Measurements from ENCODE around the gene GADD45B.

GADD45B gene, protein sequence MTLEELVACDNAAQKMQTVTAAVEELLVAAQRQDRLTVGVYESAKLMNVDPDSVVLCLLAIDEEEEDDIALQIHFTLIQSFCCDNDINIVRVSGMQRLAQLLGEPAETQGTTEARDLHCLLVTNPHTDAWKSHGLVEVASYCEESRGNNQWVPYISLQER

DNA sequence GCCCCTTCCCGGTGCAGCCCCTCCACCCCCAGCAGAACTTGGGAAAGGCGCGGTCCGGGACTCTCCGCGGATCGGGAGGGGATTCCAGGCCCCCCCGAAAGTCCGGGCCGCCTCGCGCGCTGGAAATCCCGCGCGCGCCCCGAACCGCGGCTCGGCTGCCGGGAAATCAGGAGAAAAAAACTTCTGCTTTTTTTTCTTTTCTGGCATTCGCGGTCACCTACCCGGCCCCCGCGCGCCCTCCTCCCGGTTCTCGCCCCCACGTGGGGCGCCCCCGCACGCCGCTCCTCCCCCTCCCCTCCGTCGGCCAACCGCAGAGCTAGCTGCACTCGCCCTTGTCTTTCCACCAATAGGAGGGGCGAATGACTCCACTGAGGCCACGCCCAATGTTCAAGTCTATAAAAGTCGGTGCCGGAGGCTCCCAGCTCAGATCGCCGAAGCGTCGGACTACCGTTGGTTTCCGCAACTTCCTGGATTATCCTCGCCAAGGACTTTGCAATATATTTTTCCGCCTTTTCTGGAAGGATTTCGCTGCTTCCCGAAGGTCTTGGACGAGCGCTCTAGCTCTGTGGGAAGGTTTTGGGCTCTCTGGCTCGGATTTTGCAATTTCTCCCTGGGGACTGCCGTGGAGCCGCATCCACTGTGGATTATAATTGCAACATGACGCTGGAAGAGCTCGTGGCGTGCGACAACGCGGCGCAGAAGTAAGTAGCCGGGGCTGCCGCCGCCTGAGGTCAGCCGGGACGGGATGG is at the start of gene GADD45B:
TSS of gene GADD45B (plus strand) at position 426 of the 749 bp plus-strand sequence. CDS start at position 658, 232 bp downstream.
- DNase-seq = peak; percentile 93

DNA sequence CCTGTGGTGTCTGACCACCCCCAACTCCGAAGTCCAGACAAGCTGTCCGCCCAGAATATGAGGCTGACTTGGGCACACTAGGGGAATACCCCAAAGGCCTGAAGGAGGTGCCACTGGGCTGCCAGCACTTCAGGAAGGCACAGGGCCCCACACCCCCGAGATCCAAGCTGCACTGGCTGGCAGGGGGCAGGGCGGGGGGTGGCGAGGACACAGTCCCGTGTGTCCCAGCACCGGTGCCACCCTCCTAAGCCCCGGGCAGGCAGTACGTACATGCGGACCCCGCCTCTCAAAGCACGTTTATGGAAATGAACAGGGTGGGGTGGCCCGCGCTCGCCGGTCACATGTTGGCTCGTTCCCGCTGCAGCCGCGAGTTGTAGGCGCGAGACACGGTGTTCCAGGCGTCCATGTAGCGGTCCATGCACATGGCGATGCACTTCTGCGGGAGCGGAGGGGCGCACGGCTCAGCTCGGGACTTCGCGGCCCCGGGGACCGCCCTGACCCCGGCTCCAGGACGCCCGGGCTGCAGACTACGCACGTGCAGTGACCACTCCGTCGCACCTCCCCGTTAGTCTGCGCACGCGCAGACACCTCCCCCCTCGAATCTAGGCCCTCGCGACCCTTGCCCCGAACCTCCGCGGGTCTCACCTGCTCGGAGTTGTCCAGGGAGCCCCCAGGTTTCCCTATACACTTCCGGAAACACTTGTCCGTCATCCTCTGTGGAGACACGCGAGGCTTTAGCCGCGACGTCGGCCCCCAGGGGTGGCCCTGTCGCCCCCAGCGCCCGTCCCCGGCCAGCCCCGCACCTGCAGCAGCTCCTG is 49.1 kb upstream of the GADD45B start:
- DNase-seq = no peak

DNA sequence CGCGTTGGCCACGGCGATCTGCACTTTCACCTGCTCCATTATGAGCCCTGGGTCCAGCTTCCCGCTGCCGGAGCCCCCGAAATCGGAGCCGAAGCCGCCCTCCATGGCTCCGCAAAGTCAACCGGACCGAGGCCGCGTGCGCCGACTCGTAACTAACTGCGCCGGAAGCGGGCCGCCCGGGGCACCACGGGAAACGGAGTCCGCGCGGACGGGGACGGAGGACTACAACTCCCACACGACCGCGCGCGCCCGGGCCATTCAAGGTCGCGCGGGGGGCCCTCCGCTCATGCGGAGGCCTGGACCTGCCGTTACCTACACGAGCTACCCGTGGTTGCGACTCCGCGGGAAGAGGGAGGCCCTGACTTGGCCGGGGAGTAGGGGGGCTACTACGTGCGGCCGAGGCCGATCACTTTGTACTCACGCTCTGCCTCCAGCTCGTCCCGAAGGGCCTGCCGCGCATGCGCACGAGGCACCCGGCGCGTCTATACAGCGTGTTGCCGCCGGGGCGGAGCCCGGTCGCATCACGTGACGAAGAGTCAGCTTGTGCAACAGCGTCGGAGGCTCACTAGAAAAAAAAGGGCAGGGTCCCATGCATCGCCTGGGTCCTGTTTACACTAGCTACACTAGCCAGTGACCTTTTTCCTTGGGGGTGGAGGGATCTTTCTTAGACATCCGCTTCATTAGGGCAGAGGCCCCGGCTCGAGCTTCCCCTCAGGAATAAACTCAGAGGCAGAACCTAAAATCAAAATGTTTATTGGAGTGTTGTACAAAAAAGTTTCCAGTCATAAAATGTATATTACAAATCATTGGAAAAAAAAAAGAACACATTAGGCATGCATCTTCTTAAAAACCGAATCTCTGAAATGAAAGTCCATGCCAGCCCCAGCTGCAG is 48.3 kb upstream of the GADD45B start, which contains the start of gene TIMM13:
TSS of gene TIMM13 (minus strand) at position 158 of the 892 bp plus-strand sequence. CDS start at position 105, 53 bp downstream.
- DNase-seq = peak; percentile 95

DNA sequence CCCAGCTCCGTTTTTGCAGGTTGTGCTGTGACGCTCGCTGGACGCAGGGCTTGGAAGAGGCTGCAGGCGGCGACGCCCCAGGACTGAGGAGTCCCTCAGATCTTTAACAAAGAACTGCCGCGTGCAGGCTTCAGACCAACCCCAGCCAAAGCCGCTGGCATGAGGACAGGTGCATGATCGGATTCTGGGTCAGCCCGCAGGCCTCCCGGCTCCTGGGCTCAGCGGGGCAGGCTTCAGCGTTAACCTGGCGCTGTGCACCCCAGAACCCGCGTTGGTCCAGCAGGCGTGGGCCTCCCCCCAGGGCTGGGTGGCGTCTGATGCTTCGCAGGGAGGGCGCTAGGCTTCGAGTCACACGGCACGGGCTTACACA is 47.6 kb upstream of the GADD45B start:
- DNase-seq = no peak

DNA sequence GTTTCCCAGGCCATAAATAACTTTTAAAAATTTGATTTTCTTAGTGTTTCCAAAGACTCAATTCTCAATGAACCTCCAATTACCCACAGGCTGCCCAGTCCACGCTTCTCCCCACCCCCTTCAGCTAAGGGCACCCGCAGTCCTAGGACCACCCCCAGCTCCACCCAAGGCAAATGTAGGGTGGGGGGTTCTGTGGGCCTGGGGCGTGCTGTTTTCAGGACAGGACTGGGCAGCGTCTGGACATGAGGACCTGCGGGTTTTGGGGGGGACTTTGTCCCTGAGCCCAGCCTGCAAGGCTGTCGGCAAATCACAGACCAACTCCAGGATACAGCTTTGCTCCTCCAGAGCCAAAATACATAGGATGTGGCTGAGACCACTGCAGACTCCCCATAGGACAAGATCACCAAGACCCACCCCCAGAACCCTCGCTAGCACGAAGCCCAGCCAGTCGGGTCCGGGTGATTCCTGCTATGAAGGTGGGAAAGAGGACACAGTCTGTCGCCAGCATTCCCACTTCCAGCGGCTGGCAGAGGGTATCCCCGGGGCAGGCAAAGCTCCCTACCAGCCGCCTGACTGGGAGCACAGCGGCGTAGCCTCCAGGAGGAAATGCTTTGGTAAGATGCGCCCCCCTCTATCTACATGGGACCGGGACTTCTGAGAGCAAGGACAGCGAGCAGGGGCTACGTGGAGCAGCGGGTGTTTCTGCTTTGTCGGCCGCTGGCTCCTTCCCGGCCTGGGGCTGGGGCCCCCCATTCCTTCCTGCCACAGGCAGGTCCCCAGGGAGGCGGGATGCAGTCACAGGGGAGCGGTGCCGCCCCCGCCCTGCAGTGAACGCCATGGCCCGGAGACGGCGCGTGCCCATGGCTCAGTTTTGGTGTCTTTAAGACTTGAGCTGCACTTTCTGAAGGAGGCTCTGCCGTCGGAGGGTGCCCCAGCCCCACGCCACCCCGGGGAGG is 46.9 kb upstream of the GADD45B start:
- no peak for DNase-seq

DNA sequence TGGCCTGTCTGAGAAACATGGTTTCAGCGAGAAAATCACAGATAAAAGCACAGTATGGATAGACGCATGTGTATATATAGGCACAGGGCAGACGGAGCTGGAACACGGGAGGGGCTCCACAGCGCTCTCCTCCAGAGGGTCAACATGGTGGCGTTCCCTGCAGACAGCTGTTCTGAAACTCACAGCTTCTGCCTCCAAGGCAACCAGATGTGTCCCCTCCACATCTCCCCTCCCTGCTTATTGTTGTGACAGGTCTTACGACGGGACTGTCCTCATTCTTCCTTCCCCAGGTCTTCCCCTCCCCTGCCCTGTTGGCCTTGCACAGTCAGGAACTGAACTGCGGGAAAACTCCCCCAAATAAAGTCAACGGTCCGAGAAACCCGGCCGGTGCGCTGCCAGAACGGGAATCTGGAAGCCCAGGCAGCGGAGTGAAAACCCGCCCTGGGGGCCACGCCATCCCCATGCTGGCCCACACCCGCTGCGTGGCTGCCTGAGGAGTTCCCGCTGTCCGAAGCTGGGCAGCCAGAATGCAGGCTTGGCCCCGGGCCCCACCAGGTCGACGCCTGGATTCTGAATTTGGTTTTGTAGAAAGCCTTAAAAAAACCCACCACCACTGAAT is 45.9 kb upstream of the GADD45B start:
- DNase-seq = no peak

DNA sequence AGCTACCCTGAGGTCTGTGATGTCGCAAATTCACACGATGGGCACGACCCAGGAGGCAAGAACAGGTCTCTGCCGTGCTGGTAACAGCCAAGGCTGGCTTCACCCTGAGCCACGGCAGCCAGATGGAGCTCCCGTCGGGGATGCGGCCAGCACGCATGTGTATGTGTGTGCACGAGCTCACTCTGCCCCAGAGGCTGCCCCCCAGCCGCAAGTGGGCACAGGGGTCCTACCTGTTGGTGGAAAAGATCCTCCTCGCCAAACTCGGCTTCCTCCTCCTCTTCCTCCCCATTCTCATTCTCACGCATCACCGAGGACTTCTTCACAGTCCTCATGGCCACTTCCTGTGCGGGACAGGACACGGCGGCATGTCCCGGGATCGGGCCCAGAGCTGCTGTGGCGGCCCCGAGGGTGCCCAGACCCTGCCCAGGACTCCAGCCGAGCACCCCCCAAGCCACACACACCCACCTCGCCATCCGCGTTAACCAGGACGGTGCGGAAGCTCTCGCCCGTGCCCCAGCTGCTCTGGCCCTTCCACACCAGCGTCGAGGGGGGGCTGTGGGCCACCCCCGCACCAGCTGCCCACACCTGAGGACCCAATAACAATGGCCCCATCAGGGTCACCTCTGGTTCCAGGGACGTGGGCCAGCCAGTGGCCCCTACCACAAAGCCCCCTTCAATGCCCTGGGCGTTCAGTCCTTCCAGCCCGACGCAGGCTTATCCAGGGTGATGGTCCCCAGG is 44.4 kb upstream of the GADD45B start:
- DNase-seq = no peak

DNA sequence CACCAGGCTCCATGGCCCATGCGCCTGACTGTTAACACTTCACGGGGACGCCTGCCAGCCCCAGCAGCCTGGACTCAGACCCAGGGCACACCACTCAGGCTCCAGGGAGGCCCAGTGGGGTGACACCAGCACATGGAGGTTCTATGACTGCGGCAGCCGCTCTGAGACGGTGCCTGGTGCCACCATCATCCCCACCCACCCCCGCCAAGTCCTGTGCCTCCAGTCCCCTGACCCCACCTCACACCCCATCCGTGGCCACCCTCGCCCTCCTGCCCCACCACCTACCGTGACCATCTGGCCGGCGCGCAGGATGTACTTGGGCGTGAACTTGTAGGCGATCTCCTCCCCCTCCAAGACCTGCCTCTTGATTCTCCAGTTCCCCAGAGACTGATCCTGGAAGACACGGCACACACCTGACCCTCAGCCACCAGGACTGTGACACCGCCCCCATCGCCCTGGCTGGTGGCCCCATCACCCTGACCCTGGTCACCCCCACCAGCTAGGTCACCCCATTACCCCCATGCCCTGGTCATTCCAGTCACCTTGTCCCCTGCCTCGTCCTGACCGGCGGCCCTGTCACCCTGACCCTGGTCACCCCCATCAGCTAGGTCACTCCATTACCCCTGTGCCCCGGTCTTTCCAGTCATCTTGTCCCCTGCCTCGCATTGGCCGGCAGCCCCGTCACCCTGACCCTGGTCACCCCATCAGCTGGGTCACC is 43.6 kb upstream of the GADD45B start:
- DNase-seq = no peak

DNA sequence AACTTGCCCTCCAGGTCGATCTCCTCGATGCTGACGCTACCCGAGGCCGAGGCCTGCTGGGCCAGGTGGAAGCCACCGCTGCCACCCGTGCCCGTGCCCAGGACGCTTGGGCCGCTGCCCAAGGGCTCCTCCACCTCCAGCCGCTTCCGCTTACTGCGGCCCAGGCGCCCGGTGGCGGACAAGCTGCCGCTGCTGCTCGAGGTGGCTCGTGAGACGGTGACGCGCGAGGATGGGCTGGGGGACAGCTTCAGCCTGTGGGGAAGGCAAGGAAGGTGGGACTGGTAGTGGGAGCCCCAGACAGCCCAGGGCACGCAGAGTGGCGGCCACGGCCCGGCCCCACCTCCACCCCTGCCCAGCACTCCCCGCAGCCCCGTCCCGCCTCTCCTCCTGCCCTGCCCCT is 42.1 kb upstream of the GADD45B start:
- DNase-seq = no peak

DNA sequence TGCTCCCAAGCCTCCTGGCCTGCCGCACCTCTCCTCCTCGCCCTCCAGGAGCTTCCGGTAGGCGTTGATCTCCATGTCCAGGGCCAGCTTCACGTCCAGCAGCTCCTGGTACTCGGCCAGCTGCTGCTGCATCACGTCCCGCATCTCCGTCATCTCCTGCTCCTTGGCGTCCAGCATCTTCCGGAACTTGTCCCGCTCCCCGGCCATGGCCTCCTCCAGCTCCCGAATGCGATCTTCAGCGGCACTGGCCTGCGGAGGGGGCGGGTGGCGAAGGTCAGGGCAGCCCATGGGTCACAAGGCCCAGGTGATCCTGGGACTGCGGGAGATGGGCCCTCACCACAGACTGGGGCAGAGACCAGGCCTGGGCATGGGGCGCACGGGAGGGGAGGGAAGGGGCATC is 41.7 kb upstream of the GADD45B start:
- DNase-seq = no peak

DNA sequence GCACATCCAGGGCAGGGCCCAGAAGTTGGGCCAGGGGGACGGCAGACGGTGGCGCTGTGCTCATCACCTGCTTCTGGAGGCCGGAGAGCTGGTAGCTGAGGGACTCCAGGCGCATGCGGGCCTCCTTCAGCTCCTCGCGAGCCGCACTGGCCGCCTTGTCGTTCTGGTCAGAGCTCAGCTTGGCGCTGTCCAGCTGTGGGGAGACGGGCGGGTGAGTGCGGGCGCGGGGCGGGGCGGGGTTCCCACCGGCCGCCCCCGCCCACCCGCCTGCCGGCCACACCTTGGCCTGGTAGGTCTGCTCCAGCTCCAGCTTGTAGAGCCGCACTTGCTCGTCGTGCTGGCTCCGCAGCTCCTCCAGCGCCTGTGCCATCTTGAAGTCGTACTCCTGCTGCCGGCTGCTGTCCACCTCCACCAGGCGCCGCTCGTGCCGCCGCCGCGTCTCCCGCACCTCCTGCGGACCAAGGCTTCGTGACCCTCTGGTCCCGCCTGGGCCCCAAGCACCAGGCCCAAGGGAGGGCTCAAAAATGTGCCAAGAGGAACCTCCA is 41.1 kb upstream of the GADD45B start:
- DNase-seq = no peak

DNA sequence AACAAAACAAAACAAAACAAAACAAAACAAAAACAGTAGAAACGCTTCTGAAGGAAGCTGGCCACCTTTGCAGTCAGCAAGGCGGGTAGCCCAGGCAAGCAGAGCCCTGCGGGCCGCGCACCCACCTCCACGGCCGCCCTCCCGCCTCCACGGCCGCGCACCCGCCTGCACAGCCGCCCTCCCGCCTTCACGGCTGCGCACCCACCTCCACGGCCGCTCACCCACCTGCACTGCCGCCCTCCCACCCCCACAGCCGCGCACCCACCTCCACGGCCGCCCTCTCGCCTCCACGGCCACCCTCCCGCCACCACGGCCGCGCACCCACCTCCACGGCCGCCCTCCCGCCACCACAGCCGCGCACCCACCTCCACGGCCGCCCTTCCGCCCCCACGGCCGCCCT is 39.5 kb upstream of the GADD45B start:
- no peak for DNase-seq

DNA sequence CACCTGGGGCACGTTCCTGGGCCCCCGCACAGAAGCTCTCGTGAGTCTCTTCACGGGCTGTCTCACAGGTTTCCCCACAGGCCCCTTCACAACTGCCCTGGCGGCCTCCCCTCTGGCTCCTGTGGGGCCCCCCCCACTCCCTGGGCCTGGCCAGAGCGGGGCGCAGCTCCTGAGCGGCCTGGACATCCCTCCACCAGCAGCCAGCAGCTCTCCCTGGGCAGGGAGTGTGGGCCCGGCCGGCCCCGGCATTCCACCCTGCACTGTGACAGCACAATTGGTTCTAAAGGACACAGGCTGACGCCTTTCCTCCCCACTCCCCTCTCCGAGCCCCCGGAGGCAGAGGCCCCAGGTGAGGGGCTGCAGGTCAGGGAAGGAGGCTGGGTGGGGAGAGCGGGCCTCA is 39.0 kb upstream of the GADD45B start:
- DNase-seq = no peak

DNA sequence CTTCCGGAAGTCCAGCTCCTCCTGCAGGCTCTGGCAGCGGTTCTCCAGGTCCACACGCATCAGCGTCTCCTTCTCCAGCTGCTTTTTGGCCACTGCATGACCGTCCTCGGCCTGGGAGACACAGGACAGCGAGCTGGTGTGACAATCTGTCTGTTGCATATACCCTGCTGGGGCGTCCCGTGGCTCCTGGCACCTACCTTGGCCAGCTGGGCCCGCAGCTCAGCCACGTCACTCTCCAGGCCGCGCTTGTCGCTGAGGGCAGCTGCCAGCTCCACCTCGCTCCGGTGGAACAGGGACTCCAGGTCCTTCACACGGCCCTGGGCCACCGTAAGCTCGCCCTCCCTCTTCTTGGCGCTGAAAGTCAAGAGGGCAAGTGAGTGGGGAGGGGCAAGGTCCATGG is 37.7 kb upstream of the GADD45B start:
- no peak for DNase-seq

DNA sequence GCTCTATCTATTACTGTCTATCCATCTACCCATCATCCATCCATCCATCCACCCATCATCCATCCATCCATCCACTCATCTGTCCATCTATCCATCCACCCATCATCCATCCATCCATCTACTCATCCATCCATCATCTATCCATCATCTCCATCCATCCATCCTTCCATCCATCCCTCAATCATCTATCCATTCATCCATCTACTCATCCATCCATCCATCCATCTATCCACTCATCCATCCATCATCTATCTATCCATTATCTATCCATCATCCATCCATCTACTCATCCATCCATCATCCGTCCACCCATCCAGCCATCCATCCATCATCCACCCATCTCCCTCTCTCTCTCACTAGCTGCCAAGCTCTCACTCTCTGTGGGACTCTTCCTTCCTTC is 35.4 kb upstream of the GADD45B start:
- DNase-seq = no peak

DNA sequence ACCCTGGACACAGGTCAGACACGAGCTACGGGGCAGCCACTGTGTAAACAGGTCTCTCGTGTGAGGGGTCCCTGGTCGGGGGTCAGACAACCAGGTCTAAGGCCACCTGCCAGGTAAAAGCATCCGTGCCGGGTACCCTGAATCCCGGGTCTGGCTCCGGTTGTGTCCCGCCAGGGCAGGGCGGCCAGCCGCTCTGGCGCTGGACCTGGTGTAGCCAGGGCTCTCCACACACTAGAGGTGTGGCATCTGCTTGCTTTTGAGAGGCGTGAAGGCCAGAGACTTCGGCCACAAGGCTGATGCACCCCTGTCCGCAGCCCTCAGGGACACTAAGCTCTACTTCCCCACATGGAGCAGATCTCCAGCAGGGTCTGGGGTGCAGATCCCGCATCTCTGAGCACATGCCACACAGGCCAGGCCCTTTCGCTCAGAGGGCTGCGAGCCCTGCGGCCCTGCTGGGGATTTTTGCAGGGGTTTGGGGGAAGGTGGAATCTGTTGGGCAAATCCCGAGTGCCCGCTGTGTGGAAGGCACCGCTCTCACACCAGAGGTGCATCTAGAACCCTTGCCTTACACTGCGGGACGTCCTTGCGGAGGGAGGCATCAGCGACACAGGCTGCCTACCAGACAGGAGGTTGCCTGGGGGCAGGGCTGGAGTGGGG is 34.7 kb upstream of the GADD45B start:
- DNase-seq = no peak

DNA sequence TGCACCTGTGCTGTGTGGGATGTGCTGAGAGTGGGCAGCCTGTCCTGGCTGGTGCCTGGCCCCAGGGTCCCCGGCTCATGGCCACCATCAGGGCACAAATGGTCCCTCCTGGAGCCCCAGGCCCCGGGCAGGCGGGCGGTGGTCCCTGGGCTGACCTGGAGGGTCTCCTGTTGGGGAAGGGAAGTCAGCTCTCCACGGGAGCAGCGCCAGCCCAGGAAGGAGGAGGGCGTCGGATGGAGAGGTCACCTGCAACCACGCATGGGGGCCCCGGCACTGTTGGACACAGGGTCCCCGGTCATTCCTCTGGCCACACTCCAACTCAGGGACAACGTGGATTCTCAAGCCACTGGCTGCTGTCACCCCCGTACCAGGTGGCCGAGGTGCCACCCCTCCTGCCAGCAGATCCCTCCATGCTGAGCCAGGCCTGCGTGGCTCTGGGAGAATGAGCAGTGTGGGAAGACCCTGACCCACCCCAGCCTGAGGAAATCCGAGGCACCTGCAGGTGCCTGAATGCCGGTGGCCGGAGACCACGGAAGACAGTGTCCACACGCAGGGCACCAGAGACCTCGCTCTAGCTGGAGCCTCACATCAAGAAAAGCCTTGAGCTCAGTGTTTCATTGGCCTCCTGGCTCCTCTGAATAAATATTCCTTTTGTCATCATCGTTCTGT is 32.7 kb upstream of the GADD45B start:
- DNase-seq = no peak

DNA sequence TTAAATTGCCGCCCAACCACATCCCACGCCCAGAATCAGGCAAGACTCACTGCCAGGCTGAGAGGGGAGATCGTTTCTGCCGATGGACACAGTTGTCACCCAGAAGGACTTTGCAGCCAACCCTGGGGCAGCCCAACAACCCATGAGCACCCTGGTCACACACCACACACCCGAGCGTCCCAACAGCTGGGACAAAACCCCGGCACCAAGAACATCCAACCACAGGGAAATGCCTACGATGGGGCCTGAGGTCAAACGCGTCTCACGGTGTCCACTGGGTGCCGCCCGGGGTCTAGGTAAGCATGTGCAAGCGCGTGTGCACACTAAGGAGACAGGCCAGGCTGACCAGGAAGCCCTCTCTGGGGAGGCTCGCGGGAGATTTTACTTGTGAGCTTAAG is 32.1 kb upstream of the GADD45B start:
- no peak for DNase-seq

Data from activated effector memory CD4-positive, alpha-beta T cell treated with Interleukin-2 at 50 U/mL for 16 hours (primary cell).